GM18499 (cell line): ENCODE measurements around the gene ARAP1.

Experiments
- ATAC-seq: cut with Tn5 transposase; IDR thresholded peaks from one replicate; pipeline ENCODE4 v1.9.1; 2021; ENCODE audit warnings: moderate number of reproducible peaks; ENCODE audit not compliant: insufficient read depth, unreplicated experiment

Gene ARAP1

GRCh38 chr11:72688929-72689328, 63.3 kb downstream of the ARAP1 start:
- no peak for ATAC-seq

- ATAC-seq: no peak
These were observed 63.7 kb downstream of the ARAP1 start for GRCh38 chr11:72688486-72688885.

- no peak for ATAC-seq
These were observed 64.9 kb downstream of the ARAP1 start for GRCh38 chr11:72687326-72687725.

- no peak for ATAC-seq
These were observed 65.5 kb downstream of the ARAP1 start for GRCh38 chr11:72686639-72687220.

GRCh38 chr11:72685560-72686480, 66.4 kb downstream of the ARAP1 start:
- ATAC-seq: no peak

- no peak for ATAC-seq
These were observed 67.8 kb downstream of the ARAP1 start for GRCh38 chr11:72684236-72684912.

GRCh38 chr11:72683782-72684200, 68.4 kb downstream of the ARAP1 start:
- no peak for ATAC-seq

GRCh38 chr11:72682858-72683243, 69.4 kb downstream of the ARAP1 start:
- ATAC-seq: no peak

- no peak for ATAC-seq
These were observed 69.9 kb downstream of the ARAP1 start for GRCh38 chr11:72682238-72682857.

- ATAC-seq: no peak
These were observed 70.7 kb downstream of the ARAP1 start for GRCh38 chr11:72681226-72682153.

GRCh38 chr11:72680624-72681158, 71.5 kb downstream of the ARAP1 start:
- no peak for ATAC-seq

GRCh38 chr11:72679869-72680268, 72.3 kb downstream of the ARAP1 start:
- no peak for ATAC-seq

GRCh38 chr11:72678524-72678923, 73.7 kb downstream of the ARAP1 start:
- no peak for ATAC-seq

GRCh38 chr11:72676861-72677341, 75.3 kb downstream of the ARAP1 start:
- no peak for ATAC-seq

GRCh38 chr11:72675221-72675620, 77.0 kb downstream of the ARAP1 start:
- ATAC-seq: no peak

- no peak for ATAC-seq
These were observed 78.0 kb downstream of the ARAP1 start, which contains the start of gene PDE2A for GRCh38 chr11:72673943-72674828. PDE2A (minus strand) TSS chr11:72674422; CDS start chr11:72674207, 215 bp downstream.

- no peak for ATAC-seq
These were observed 78.8 kb downstream of the ARAP1 start for GRCh38 chr11:72673284-72673942.
